Renal cortex interstitium (tissue), 15 donors: ENCODE data around the gene TMEM221. TPM values are rescaled to one million over a fixed set of nuclear protein-coding genes. Genes with fewer than 3 reads are reported as not detected.

Experiments
- DNase-seq, 11 donors: peaks; one replicate each; pipeline ENCODE4 v3.0.0-alpha.2; 2013; ENCODE audit warnings: low read depth in 9 of 11, low spot score in 4 of 11; ENCODE audit errors: extremely low read depth in 1 of 11
- long read RNA-seq, 16 experiments: transcript quantifications; one replicate each; lab custom pipeline, GENCODE V29; 2026
- polyA plus RNA-seq, 3 donors: library from polyadenylated mRNA; unstranded; fragments of 120-200 nt; gene quantifications; one replicate each; pipeline ENCODE4 v1.2.1, GENCODE V29; 2013; ENCODE audit not compliant: insufficient read length in 3 of 3

TMEM221 gene
- polyA plus RNA-seq: 1 to 10 TPM; 2.8 to 4.1 (median 3.3) TPM
- long read RNA-seq, donor 1: 0 reads
- long read RNA-seq, donor 2: 0 reads
- long read RNA-seq, donor 3: 0 reads
- long read RNA-seq, donor 4: 0 reads
- long read RNA-seq, donor 5, partial matches to known transcripts: 0 of 1 reads
- long read RNA-seq, donor 5, other reads (novel, unspliced or antisense): 0 of 1 reads
- long read RNA-seq, donor 6: 0 reads
- long read RNA-seq, donor 7: 0 reads
- long read RNA-seq, donor 8: 0 reads
- long read RNA-seq, donor 9: 0 reads
- long read RNA-seq, donor 10: 0 reads
- long read RNA-seq, donor 11, partial matches to known transcripts: 0 of 1 reads
- long read RNA-seq, donor 11, other reads (novel, unspliced or antisense): 0 of 1 reads
- long read RNA-seq, donor 12: 0 reads
- long read RNA-seq, donor 13, partial matches to known transcripts: 0 of 3 reads
- long read RNA-seq, donor 13, other reads (novel, unspliced or antisense): 0 of 3 reads
- long read RNA-seq, donor 14, partial matches to known transcripts: 0 of 2 reads
- long read RNA-seq, donor 14, other reads (novel, unspliced or antisense): 0 of 2 reads
- long read RNA-seq, donor 15: 0 reads
- long read RNA-seq, donor 16, partial matches to known transcripts: 0 of 2 reads
- long read RNA-seq, donor 16, other reads (novel, unspliced or antisense): 0 of 2 reads

DNA sequence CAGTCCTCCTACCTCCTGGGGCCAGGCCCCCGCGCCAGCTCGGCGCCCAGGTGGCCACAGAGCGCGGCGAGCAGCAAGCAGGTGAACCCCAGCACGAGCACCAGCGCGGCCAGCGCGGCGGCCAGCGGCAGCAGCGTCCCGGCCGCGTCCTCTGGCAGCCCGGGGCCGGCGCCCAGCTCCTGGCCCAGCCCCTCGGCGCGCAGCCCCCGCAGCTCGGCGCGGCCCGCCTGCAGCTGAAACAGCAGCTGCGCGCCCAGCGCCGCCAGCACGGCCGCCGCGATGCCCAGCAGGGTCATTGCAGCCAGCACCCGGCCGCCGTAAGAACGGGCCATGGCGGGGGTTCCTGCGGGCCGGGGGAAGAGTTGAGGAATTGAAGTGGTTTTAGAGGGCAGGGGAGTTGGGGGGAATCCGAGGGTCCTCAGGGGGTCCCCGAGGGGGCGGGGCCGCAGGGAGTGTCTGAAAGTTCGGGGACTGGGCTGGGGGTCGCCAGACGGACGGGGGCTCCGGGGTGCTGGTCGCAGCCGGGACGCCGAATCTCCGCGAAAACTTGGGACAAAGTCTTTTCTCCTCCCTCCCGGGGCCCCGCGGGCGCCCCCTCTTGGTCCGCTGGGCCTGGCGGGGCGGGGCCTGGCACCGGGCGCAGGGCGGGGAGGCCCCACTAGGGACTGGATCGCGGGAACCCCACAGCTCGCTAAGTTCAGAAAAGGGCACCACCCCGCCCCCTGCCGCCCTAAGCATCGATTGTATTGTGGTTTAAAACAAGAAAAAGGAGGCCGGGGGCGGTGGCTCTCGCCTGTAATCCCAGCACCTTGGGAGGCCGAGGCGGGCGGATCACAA is at the start of gene TMEM221:
Gene TMEM221 (minus strand): TSS at position 538 of the 837 bp plus-strand sequence. CDS start 206 bp downstream, at position 332.
- no peak for DNase-seq

- DNase-seq: no peak
Observed at GRCh38 chr19:17497149-17497798, 48.8 kb upstream of the TMEM221 start.

GRCh38 chr19:17496337-17496997 is 48.0 kb upstream of the TMEM221 start:
- peak in 5 of 11 donors; percentile 36 to 56 (median 44) for DNase-seq

DNA sequence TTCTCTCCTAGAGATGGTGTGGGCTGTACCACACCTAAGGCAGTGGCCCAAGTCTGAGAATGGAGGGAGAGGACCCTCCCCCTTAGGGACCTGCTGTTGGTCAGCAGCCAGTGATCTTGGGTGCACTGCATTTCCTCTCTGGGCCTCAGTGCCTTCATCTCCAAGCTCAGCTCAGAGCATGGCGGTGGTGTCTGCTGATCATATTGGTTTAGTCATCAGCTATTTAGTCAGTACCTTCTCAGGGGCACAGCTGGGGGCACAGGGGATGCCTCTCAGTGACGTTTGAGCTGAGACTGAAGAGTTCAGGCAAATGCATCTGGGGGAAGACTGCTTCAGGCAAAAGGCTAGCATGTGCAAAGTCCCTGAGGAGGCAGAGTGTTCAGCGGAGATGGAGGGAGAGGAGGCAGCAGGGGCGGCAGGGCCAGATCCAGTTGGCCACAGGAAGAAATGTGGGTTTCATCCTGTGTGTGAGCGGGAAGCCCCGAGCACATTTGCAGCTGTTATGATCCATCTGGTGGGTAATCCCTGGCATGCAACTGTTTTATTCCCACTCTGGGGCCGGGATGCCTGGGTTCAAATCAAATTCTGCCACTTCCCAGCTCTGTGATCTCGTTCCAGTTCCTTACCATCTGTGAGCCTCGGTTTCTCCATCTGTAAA is 47.3 kb upstream of the TMEM221 start:
- DNase-seq: no peak

- DNase-seq: no peak
Observed at GRCh38 chr19:17491287-17491686, 42.8 kb upstream of the TMEM221 start.

DNA sequence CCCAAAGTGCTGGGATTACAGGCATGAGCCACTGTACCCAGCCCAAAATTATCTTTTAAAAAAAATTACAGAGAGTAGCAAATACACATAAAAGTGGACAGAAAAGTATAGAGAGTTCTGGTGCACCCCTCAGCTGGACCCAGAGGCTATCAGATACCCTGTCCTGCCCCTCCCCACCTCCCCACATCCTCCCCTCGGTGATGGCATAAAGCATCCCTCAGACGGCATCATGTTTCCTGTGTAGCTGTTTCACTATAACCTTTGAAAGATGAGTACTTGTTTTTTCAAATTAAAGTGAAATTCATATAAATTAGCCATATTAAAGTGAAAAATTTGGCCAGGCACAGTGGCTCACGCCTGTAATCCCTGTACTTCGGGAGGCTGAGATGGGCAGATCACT is 41.9 kb upstream of the TMEM221 start:
- no peak for DNase-seq

- DNase-seq: no peak
Observed at GRCh38 chr19:17489392-17490030, 41.0 kb upstream of the TMEM221 start.

DNA sequence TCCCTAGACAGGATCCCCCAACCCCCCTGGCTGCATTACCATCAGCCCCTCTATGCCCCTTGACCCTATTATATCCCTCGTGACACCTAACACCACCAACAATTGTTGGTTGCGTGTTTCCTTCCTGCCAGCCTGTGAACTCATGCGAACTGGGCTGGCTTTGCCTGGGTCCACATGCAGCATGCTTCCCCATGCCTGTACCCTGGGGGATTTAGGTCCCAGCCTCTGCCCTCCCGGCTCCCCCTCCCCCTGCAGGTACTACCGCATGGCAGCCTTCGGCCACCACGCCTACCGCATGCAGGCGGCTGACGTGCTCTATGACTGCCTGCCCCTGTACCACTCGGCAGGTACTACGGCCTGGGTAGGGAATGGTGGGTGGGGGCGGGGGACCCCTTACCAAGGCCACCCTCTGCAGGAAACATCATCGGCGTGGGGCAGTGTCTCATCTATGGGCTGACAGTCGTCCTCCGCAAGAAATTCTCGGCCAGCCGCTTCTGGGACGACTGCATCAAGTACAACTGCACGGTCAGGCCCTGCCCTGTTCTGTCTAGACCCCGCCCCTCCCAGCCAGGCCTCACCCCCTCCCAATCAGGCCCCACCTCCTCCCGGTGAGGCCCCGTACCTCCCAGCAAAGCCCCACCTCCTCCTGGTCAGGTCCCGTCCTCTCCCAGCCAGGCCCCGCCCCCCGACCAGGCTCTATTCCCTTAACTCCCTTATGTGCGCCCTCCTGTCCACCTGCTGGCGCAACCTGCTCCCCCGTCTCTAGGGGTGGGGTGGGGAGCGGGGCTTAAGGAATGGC is 40.3 kb upstream of the TMEM221 start:
- DNase-seq: peak in 8 of 11 donors; percentile 55 to 76 (median 62)

DNA sequence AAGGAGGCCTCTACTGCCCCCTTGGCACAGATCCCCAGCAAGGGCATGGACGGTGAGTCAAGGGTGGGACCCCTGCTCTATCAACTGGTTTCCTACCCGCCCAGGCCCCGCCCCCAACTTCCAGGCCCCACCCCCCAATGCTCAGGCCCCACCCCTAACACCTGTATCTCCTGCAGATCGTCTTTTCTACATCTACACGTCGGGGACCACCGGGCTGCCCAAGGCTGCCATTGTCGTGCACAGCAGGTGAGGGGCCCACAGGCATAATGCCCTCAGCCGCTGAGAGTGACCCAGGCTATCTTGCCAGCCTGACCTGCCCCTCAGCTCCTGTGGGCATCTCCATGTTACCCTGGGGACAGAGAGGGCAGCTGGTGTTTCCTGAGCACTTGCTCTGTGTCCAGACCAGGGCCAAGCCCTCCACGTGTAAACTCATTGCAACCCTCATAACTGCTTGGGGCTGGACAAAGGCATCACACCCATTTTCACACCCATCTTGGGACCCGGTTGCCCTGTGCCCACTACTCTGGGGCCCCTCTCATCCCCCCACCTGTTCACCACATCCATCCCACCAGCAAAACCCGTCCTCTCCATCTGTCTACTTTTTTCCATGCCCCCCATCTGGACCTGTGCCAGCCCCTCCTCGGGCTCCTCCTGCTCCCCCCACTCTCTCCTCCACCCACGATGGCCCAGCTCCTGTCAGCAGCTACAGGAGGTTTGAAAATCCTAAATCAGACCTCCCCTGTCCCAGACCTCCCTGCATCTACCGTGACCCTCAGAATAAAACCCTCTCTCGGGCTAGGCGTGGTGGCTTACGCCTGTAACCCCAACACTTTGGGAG is 39.0 kb upstream of the TMEM221 start:
- DNase-seq: no peak

- DNase-seq: no peak
Observed at GRCh38 chr19:17486545-17487240, 38.2 kb upstream of the TMEM221 start.

DNA sequence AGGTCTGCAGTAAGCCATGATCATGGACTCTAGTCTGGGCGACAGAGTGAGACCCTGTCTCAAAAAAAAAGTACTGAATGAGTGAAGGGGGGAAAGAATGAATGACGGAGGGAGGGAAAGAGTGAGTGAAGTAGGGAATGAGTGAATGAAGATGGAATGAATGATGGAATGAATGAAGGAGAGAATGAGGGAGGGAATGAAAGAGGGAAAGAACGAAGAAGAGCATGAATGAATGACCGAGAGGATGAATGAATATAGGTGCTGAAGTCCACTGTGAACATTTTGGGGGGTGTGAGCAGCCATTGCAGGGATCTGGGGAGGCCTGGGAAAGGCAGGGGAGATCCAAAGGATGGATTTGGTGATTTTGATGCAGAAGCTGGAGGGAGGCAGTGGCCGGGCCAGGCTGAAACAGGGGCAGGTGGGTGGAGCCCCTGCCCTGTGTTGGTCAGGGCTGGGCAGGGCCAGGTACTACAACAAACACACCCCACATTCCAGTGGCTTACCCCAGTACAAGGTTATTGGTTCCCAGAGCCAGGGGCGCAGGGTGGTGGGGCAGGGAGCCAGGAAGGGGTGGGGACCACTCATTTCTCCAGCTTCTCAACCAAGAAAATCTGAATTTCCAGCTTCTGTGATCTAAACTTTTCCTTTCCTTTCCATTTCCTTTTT is 36.2 kb upstream of the TMEM221 start:
- DNase-seq: no peak

GRCh38 chr19:17483605-17484002 is 35.1 kb upstream of the TMEM221 start:
- DNase-seq: no peak

GRCh38 chr19:17482877-17483604 is 34.6 kb upstream of the TMEM221 start:
- no peak for DNase-seq

DNA sequence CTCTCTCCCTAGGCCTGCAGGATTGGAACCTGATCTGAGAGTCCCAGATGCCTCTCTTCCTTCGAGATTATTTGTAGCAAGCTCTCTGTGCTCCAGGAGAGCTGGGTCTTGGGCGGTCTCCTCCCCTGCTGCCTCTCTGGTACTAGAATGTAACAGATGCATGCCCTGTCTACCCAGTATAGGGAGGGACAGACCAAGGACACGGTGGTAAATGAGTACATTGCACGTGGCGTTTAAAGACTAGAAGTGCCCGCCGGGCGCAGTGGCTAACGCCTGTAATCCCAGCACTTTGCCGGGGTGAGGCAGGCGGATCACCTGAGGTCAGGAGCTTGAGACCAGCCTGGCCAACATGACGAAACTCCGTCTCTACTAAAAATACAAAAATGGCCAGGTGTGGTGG is 33.5 kb upstream of the TMEM221 start:
- no peak for DNase-seq
